Thyroid gland (tissue), 4 donors: ENCODE measurements around the gene ZNF474.

Source experiments
- CTCF ChIP-seq, 6 experiments: fragments of 200-600 bp in 3 of 6; fragments of 450-650 bp in 3 of 6; sonication (generic) in 3 of 6; IDR thresholded peaks; one replicate each; pipeline ENCODE4 v1.5.1; 2016 to 2019; ENCODE audit warnings: antibody characterized with exemption in 6 of 6, mild to moderate bottlenecking in 2 of 6, inconsistent platforms in 1 of 6, moderate library complexity in 1 of 6
- POLR2A ChIP-seq, 2 donors: fragments of 450-650 bp; IDR thresholded peaks; one replicate each; pipeline ENCODE4 v1.6.1; 2017; ENCODE audit warnings: antibody characterized with exemption in 2 of 2, mild to moderate bottlenecking in 2 of 2, moderate library complexity in 1 of 2

GRCh38 chr5:122129306-122129705 lies at the start of gene ZNF474:
- TF ChIP-seq POLR2A (IDR thresholded peaks at IDR 0.05) (no peak), CTCF (IDR thresholded peaks at IDR 0.05) (no peak)
